ENCODE measurements around the gene IGSF21. TPM values are rescaled to one million over a fixed set of nuclear protein-coding genes. Genes with fewer than 3 reads are reported as not detected.

The IGSF21 gene
- polyA plus RNA-seq, 1 experiment: not detected

GRCh38 chr1:18073066-18073642, 34.4 kb upstream of the IGSF21 start:
- ChIA-PET POLR2A (no interaction called here), CTCF (interaction anchor here (1.0 to 1.1 kb wide), 2 partner anchors 8 to 28 kb away, joined by 3 to 4 read pairs; no protein-coding TSS in a partner anchor)
- H3K4me3 ChIP-seq (ENCODE audit: low read depth, low read length): no peak overlapping the region
- H3K9me3 ChIP-seq (ENCODE audit: control insufficient read depth, insufficient read depth, low read length): no peaks in the 10 kb centered on the region
- no peak for DNase-seq (ENCODE audit: low read depth, low spot score)
- no peak overlapping the region for H3K27ac ChIP-seq (ENCODE audit: low read depth, low read length)
- TF ChIP-seq CTCF (IDR thresholded peaks at IDR 0.05; ENCODE audit: low read depth, low read length): no peak
- H3K27me3 ChIP-seq (ENCODE audit: control insufficient read depth, insufficient read depth, low read length): no peaks in the 10 kb centered on the region

- H3K9me3 ChIP-seq (ENCODE audit: control insufficient read depth, insufficient read depth, low read length): no peaks in the 10 kb centered on the region
- H3K27me3 ChIP-seq (ENCODE audit: control insufficient read depth, insufficient read depth, low read length): no peaks in the 10 kb centered on the region
- no peak for TF ChIP-seq CTCF (IDR thresholded peaks at IDR 0.05; ENCODE audit: low read depth, low read length)
- DNase-seq (ENCODE audit: low read depth, low spot score): no peak
- no peak overlapping the region for H3K27ac ChIP-seq (ENCODE audit: low read depth, low read length)
- ChIA-PET CTCF (interaction anchor here (1.1 kb wide), 1 partner anchor 23 kb away, joined by 3 read pairs; no protein-coding TSS in a partner anchor), POLR2A (no interaction called here)
- H3K4me3 ChIP-seq (ENCODE audit: low read depth, low read length): no peak overlapping the region
Observed at GRCh38 chr1:18077657-18078215, 29.9 kb upstream of the IGSF21 start.

GRCh38 chr1:18079941-18080735, 27.5 kb upstream of the IGSF21 start:
- Histone ChIP-seq H3K27me3 (ENCODE audit: control insufficient read depth, insufficient read depth, low read length) (no peaks in the 10 kb centered on the region), H3K27ac (ENCODE audit: low read depth, low read length) (no peak overlapping the region), H3K4me3 (ENCODE audit: low read depth, low read length) (no peak overlapping the region), H3K9me3 (ENCODE audit: control insufficient read depth, insufficient read depth, low read length) (no peaks in the 10 kb centered on the region)
- POLR2A ChIA-PET: no interaction called here
- DNase-seq (ENCODE audit: low read depth, low spot score): no peak
- CTCF ChIA-PET: interaction anchor here (1.2 kb wide), 1 partner anchor 419 kb away, joined by 4 read pairs; no protein-coding TSS in a partner anchor
- TF ChIP-seq CTCF (IDR thresholded peaks at IDR 0.05; ENCODE audit: low read depth, low read length): no peak

- no peak overlapping the region for H3K27ac ChIP-seq (ENCODE audit: low read depth, low read length)
- TF ChIP-seq CTCF (IDR thresholded peaks at IDR 0.05; ENCODE audit: low read depth, low read length): no peak
- H3K27me3 ChIP-seq (ENCODE audit: control insufficient read depth, insufficient read depth, low read length): no peaks in the 10 kb centered on the region
- CTCF ChIA-PET: interaction anchor here (1.3 kb wide), 1 partner anchor 15 kb away, joined by 3 read pairs; no protein-coding TSS in a partner anchor
- no peak for DNase-seq (ENCODE audit: low read depth, low spot score)
- POLR2A ChIA-PET: no interaction called here
- no peak overlapping the region for H3K4me3 ChIP-seq (ENCODE audit: low read depth, low read length)
- no peaks in the 10 kb centered on the region for H3K9me3 ChIP-seq (ENCODE audit: control insufficient read depth, insufficient read depth, low read length)
Observed at GRCh38 chr1:18085387-18086074, 22.1 kb upstream of the IGSF21 start.
